ENCODE results near the gene VPS11. TPM values are rescaled to one million over a fixed set of nuclear protein-coding genes. Genes with fewer than 3 reads are reported as not detected.

VPS11 gene
- polyA plus RNA-seq, 2 of the 4 experiments (the other 2 are of a cell fraction) = 4.6 to 12.0 TPM

DNA sequence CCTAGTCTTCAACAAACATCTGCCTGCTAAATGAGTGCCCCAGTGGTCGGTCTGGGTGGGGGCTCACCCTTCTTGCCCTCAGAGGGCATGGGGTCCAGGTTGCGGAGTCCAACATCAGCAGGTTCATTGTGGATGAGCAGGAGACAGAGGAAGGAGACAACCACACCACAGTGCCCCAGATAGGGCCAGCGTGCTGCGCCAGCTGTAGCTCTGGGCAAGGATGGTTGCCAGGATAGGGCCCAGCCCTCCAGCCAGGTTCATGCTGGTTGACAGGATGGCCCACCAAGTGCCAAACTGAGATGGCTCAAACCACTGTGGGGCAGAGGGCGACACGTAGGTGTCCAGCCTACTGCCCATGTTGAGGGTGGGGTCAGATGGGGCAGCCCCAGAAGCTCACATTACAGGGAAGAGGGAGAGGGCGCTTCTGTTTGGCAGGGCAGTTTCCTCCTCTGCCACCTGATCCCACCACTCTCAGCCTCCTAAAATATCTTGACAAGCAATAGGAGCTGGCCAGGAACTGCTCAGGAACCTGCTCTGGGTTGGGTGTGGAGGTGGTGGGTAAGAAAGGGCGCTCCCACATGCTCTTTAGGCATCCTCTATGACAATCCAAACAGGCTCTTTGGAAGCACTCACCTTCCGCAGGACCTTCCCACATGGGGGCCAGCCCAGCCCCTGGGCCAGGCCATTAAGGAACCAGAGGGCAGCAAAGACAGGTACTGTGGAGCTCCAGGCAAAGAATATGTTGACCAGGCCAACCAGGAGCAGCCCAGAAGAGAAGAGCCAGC is 39.9 kb upstream of the VPS11 start:
- FAIRE-seq (no peak), ATAC-seq (no peak), DNase-seq (ENCODE audit: low read depth in 1 of 2, low spot score in 1 of 2) (no peak)
- H3K27ac ChIP-seq = no peak overlapping the region
- no peak overlapping the region for H3K4me2 ChIP-seq
- H3K4me1 ChIP-seq = peaks cover 17% of the 10 kb centered on the region
- no peaks in the 10 kb centered on the region for H3K9me3 ChIP-seq
- CTCF ChIA-PET = interaction anchor here (1.3 kb wide), 1 partner anchor 18 kb away, joined by 3 read pairs; no protein-coding TSS in a partner anchor
- POLR2A ChIA-PET = interaction anchor here (1.6 kb wide), 1 partner anchor 10 kb away, joined by 4 read pairs; the partner anchor contains the start of gene RPS25
- TF ChIP-seq BHLHE40 (IDR thresholded peaks at IDR 0.05; ENCODE audit: low read depth, low read length) (no peak), ZNF302 (CRISPR knock-in tag; IDR thresholded peaks at IDR 0.05) (no peak), HEYL (CRISPR knock-in tag; IDR thresholded peaks at IDR 0.05) (no peak), KDM1A (IDR thresholded peaks at IDR 0.05; ENCODE audit: low read depth) (no peak), FOSB (CRISPR knock-in tag; IDR thresholded peaks at IDR 0.05) (no peak), HDAC2 (IDR thresholded peaks at IDR 0.05) (no peak), EHF (CRISPR knock-in tag; IDR thresholded peaks at IDR 0.05) (no peak), CHD2 (IDR thresholded peaks at IDR 0.05; ENCODE audit: low read length, partially characterized antibody) (no peak), EHMT2 (IDR thresholded peaks at IDR 0.05; ENCODE audit: low read depth) (no peak), CEBPB (IDR thresholded peaks at IDR 0.05) (no peak), POLR2AphosphoS2 (conservative IDR thresholded peaks at IDR 0.05; ENCODE audit: low read length) (no peak), HOXB5 (CRISPR knock-in tag; IDR thresholded peaks at IDR 0.05) (no peak), SMC3 (IDR thresholded peaks at IDR 0.05) (no peak)
- TF ChIP-seq, protein P1, sequence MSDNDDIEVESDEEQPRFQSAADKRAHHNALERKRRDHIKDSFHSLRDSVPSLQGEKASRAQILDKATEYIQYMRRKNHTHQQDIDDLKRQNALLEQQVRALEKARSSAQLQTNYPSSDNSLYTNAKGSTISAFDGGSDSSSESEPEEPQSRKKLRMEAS (IDR thresholded peaks at IDR 0.05) = no peak
- TF ChIP-seq, protein P2, sequence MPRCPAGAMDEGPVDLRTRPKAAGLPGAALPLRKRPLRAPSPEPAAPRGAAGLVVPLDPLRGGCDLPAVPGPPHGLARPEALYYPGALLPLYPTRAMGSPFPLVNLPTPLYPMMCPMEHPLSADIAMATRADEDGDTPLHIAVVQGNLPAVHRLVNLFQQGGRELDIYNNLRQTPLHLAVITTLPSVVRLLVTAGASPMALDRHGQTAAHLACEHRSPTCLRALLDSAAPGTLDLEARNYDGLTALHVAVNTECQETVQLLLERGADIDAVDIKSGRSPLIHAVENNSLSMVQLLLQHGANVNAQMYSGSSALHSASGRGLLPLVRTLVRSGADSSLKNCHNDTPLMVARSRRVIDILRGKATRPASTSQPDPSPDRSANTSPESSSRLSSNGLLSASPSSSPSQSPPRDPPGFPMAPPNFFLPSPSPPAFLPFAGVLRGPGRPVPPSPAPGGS (IDR thresholded peaks at IDR 0.05) = no peak
- TF ChIP-seq, protein P3, sequence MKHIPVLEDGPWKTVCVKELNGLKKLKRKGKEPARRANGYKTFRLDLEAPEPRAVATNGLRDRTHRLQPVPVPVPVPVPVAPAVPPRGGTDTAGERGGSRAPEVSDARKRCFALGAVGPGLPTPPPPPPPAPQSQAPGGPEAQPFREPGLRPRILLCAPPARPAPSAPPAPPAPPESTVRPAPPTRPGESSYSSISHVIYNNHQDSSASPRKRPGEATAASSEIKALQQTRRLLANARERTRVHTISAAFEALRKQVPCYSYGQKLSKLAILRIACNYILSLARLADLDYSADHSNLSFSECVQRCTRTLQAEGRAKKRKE (CRISPR knock-in tag; IDR thresholded peaks at IDR 0.05; ENCODE audit: low read depth) = no peak
- TF ChIP-seq, protein P4, sequence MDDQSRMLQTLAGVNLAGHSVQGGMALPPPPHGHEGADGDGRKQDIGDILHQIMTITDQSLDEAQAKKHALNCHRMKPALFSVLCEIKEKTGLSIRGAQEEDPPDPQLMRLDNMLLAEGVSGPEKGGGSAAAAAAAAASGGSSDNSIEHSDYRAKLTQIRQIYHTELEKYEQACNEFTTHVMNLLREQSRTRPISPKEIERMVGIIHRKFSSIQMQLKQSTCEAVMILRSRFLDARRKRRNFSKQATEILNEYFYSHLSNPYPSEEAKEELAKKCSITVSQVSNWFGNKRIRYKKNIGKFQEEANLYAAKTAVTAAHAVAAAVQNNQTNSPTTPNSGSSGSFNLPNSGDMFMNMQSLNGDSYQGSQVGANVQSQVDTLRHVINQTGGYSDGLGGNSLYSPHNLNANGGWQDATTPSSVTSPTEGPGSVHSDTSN (IDR thresholded peaks at IDR 0.05) = no peak
- H3K4me3 ChIP-seq = no peak overlapping the region
- 95% methylated on average over 8 of the region's 9 CpGs for WGBS (ENCODE audit: missing lambda C conversion rate)

DNA sequence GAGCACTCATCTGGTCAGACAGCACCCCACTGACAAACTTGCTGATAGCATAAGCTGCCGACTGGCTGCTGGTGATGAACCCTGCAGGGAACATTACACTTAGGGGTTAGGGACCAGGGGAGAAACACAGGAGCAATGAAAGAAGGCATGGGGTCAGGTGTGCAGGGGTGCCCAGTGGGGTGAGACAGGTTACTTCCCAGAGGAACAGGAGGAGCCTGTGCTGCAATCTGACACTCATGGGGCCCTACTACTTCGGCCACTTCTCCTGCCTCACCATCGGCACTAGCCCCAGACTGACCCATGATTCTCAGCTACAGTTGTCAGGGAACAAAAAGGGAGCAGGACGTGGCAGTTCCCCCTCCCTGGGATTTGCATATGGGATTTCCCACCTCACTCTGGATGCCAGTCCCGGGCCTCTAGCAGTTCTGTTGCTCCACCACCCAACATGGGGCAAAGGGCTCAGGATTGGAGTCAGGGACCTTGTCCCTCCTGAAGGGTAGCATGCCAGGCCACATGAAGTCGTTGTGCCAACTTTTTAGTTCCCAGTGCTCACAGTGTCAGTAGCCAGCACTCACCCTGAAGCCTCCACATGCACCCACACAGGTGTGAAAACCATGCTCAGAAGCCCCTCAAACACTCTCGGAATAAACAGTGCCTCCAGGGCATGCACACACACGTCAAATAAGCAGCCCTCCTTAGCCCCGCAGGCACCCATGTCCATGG is 39.1 kb upstream of the VPS11 start:
- WGBS (ENCODE audit: missing lambda C conversion rate) = 78% methylated on average over 9 of the region's 9 CpGs
- no peak for TF ChIP-seq MAZ (IDR thresholded peaks at IDR 0.05; ENCODE audit: borderline replicate concordance, low read depth, low read length)
- TF ChIP-seq GATA3 (IDR thresholded peaks at IDR 0.05; ENCODE audit: borderline replicate concordance) = no peak
- TF ChIP-seq HOXB5 (CRISPR knock-in tag; IDR thresholded peaks at IDR 0.05) = no peak
- no peak for TF ChIP-seq RAD21 (conservative IDR thresholded peaks at IDR 0.05 in 1 of 2, IDR thresholded peaks at IDR 0.05 in 1 of 2)
- TF ChIP-seq, protein P5, sequence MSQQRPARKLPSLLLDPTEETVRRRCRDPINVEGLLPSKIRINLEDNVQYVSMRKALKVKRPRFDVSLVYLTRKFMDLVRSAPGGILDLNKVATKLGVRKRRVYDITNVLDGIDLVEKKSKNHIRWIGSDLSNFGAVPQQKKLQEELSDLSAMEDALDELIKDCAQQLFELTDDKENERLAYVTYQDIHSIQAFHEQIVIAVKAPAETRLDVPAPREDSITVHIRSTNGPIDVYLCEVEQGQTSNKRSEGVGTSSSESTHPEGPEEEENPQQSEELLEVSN (IDR thresholded peaks at IDR 0.05; ENCODE audit: borderline replicate concordance, low read depth) = no peak
- ChIA-PET CTCF (interaction anchor here (1.3 kb wide), 1 partner anchor 17 kb away, joined by 3 read pairs; no protein-coding TSS in a partner anchor), POLR2A (no interaction called here)
- FAIRE-seq = no peak
- peaks cover 14% of the 10 kb centered on the region for H3K4me1 ChIP-seq
- no peak overlapping the region for H3K27ac ChIP-seq
- no peak overlapping the region; the same call in 2 of the 3 replicates for H3K4me2 ChIP-seq
- no peak for ATAC-seq
- no peak for DNase-seq (ENCODE audit: low read depth in 1 of 2, low spot score in 1 of 2)
- H3K4me3 ChIP-seq = no peak overlapping the region
- no peaks in the 10 kb centered on the region for H3K9me3 ChIP-seq
